Activated B cell treated with CpG ODN at 0.5 μM for 24 hours (primary cell): ENCODE results near the gene C16orf90. TPM values are rescaled to one million over a fixed set of nuclear protein-coding genes. Genes with fewer than 3 reads are reported as not detected.

ENCODE experiments used
- ATAC-seq: fragments of 200-7000 bp; cut with Tn5 transposase; one replicate; pipeline ENCODE4 v1.10.0; 2021; ENCODE audit warnings: low read depth, mild to moderate bottlenecking, moderate library complexity
- CTCF ChIA-PET: fragments of 350-600 bp; sonication (Branson Sonifier 250); formaldehyde crosslinking; loops from one replicate; lab custom pipeline; 2021; ENCODE audit warnings: antibody characterized with exemption; lab: Charles Lee
- POLR2A ChIA-PET: fragments of 350-600 bp; sonication (Branson Sonifier 250); formaldehyde crosslinking; loops from one replicate; lab custom pipeline; 2021; ENCODE audit warnings: antibody characterized with exemption; lab: Charles Lee
- DNase-seq: peaks from one replicate; pipeline ENCODE4 v3.0.0; 2022
- H3K27ac Mint-ChIP-seq: one replicate; pipeline ENCODE4 v1.8.0; 2020; ENCODE audit warnings: mixed read lengths
- H3K27me3 Mint-ChIP-seq: one replicate; pipeline ENCODE4 v1.8.0; 2021; ENCODE audit warnings: mixed read lengths
- H3K36me3 Mint-ChIP-seq: one replicate; pipeline ENCODE4 v1.8.0; 2021; ENCODE audit warnings: low read depth, mixed read lengths
- H3K4me1 Mint-ChIP-seq: one replicate; pipeline ENCODE4 v1.8.0; 2021; ENCODE audit warnings: mixed read lengths
- H3K4me3 Mint-ChIP-seq: one replicate; pipeline ENCODE4 v1.8.0; 2020; ENCODE audit warnings: mild to moderate bottlenecking, mixed read lengths
- H3K9me3 Mint-ChIP-seq: one replicate; pipeline ENCODE4 v1.8.0; 2020; ENCODE audit warnings: mixed read lengths
- CTCF ChIP-seq: fragments of 200-600 bp; IDR thresholded peaks from one replicate; pipeline ENCODE4 v1.8.0; 2022; ENCODE audit warnings: antibody characterized with exemption, mild to moderate bottlenecking
- intact Hi-C: fragments of 100-400 bp; cut with micrococcal nuclease; formaldehyde crosslinking; loops from one replicate; pipeline ENCODE4 v1.15.1; 2024
- total RNA-seq: library from RNA; stranded (reverse); gene quantifications from 2 replicates; pipeline ENCODE4 v1.2.3, GENCODE V29; 2022

Gene C16orf90
- total RNA-seq, 1 donor from 2014 or later = not detected

- ChIA-PET CTCF (no interaction called here), POLR2A (no interaction called here)
- DNase-seq (no peak), ATAC-seq (no peak)
- TF ChIP-seq CTCF = no peak
- Mint-ChIP-seq H3K9me3 (no peaks in the 10 kb centered on the region), H3K27me3 (no peaks in the 10 kb centered on the region), H3K27ac (no peak overlapping the region), H3K36me3 (peaks cover 50% of the 10 kb centered on the region), H3K4me3 (no peak overlapping the region), H3K4me1 (no peaks in the 10 kb centered on the region)
- intact Hi-C loops = no loop called here
Measured at GRCh38 chr16:3514621-3515020, 19.3 kb upstream of the C16orf90 start.

GRCh38 chr16:3513892-3514583 is 18.7 kb upstream of the C16orf90 start:
- DNase-seq (no peak), ATAC-seq (no peak)
- ChIA-PET POLR2A (no interaction called here), CTCF (no interaction called here)
- no peaks in the 10 kb centered on the region for H3K9me3 Mint-ChIP-seq
- peaks cover 49% of the 10 kb centered on the region for H3K36me3 Mint-ChIP-seq
- no peak for TF ChIP-seq CTCF
- intact Hi-C loops = no loop called here
- no peaks in the 10 kb centered on the region for H3K4me1 Mint-ChIP-seq
- no peak overlapping the region for H3K4me3 Mint-ChIP-seq
- no peaks in the 10 kb centered on the region for H3K27me3 Mint-ChIP-seq
- no peak overlapping the region for H3K27ac Mint-ChIP-seq

- H3K27me3 Mint-ChIP-seq = no peaks in the 10 kb centered on the region
- no peak overlapping the region for H3K27ac Mint-ChIP-seq
- H3K4me1 Mint-ChIP-seq = no peaks in the 10 kb centered on the region
- H3K36me3 Mint-ChIP-seq = peaks cover 59% of the 10 kb centered on the region
- no peaks in the 10 kb centered on the region for H3K9me3 Mint-ChIP-seq
- ChIA-PET CTCF (no interaction called here), POLR2A (no interaction called here)
- intact Hi-C loops = no loop called here
- no peak overlapping the region for H3K4me3 Mint-ChIP-seq
- DNase-seq = no peak
- no peak for TF ChIP-seq CTCF
- no peak for ATAC-seq
Measured at GRCh38 chr16:3511286-3512180, 16.2 kb upstream of the C16orf90 start.

GRCh38 chr16:3510416-3510815 is 15.1 kb upstream of the C16orf90 start:
- ATAC-seq = no peak
- Mint-ChIP-seq H3K4me3 (no peak overlapping the region), H3K27me3 (no peaks in the 10 kb centered on the region), H3K9me3 (no peaks in the 10 kb centered on the region), H3K4me1 (no peaks in the 10 kb centered on the region), H3K27ac (no peak overlapping the region), H3K36me3 (peaks cover 60% of the 10 kb centered on the region)
- DNase-seq = no peak
- intact Hi-C loops = no loop called here
- no peak for TF ChIP-seq CTCF
- ChIA-PET POLR2A (no interaction called here), CTCF (no interaction called here)

GRCh38 chr16:3509470-3509928 is 14.2 kb upstream of the C16orf90 start:
- H3K27me3 Mint-ChIP-seq = no peaks in the 10 kb centered on the region
- DNase-seq (no peak), ATAC-seq (no peak)
- no peak overlapping the region for H3K27ac Mint-ChIP-seq
- ChIA-PET CTCF (no interaction called here), POLR2A (no interaction called here)
- intact Hi-C loops = no loop called here
- H3K9me3 Mint-ChIP-seq = no peaks in the 10 kb centered on the region
- no peak for TF ChIP-seq CTCF
- no peaks in the 10 kb centered on the region for H3K4me1 Mint-ChIP-seq
- H3K4me3 Mint-ChIP-seq = no peak overlapping the region
- H3K36me3 Mint-ChIP-seq = peaks cover 58% of the 10 kb centered on the region
